ENCODE measurements around the gene WWOX.

The WWOX gene

DNA sequence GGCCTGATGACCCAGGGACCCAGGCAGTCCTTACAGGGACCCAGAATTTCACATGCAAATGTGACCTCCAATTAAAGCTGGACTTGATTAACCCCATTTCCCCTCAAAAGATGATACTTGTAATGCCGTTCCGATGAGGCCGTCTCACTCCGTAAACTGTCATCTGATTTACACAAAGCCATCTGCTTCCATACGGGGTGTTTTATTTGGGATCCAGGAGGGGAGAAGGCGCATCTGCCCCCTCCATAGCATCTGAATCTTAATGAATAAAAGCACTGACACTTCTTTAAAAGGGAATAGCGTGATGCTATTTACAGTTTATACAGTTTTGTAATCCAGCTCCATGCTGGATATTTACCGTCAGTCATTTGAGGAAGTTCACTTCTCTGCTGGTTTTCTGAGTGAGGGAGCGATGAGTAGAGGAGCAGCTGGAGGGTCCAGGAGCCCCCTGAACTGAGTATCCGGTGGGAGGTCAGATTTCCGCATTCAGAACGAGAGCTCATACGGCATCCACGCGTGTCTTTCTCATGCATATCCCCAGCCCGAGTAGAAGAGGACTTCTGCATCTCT, 452.7 kb downstream of the WWOX start:
- no peak overlapping the region for H3K4me3 ChIP-seq (ENCODE audit: insufficient read depth, low read depth, low read length, poor library complexity, severe bottlenecking)
- H3K9me3 ChIP-seq (ENCODE audit: control insufficient read depth, low read length): no peaks in the 10 kb centered on the region
- no peaks in the 10 kb centered on the region for H3K4me1 ChIP-seq (ENCODE audit: control insufficient read depth, insufficient read depth, low read length, poor library complexity, severe bottlenecking)
- no peaks in the 10 kb centered on the region for H3K27me3 ChIP-seq (replicated peaks; ENCODE audit: control insufficient read depth, insufficient read depth, low read length, poor library complexity, severe bottlenecking)
- DNase-seq: no peak
- no peaks in the 10 kb centered on the region for H3K36me3 ChIP-seq (ENCODE audit: control insufficient read depth, insufficient read depth, low read length)
- H3K27ac ChIP-seq (ENCODE audit: insufficient read depth, low read length, poor library complexity, severe bottlenecking): no peak overlapping the region

GRCh38 chr16:78552716-78553115, 453.3 kb downstream of the WWOX start:
- no peaks in the 10 kb centered on the region for H3K4me1 ChIP-seq (ENCODE audit: control insufficient read depth, insufficient read depth, low read length, poor library complexity, severe bottlenecking)
- H3K36me3 ChIP-seq (ENCODE audit: control insufficient read depth, insufficient read depth, low read length): no peaks in the 10 kb centered on the region
- H3K27me3 ChIP-seq (replicated peaks; ENCODE audit: control insufficient read depth, insufficient read depth, low read length, poor library complexity, severe bottlenecking): no peaks in the 10 kb centered on the region
- no peak overlapping the region for H3K27ac ChIP-seq (ENCODE audit: insufficient read depth, low read length, poor library complexity, severe bottlenecking)
- no peak for DNase-seq
- H3K4me3 ChIP-seq (ENCODE audit: insufficient read depth, low read depth, low read length, poor library complexity, severe bottlenecking): no peak overlapping the region
- no peaks in the 10 kb centered on the region for H3K9me3 ChIP-seq (ENCODE audit: control insufficient read depth, low read length)

GRCh38 chr16:78553268-78554039, 454.0 kb downstream of the WWOX start:
- no peaks in the 10 kb centered on the region for H3K9me3 ChIP-seq (ENCODE audit: control insufficient read depth, low read length)
- no peak overlapping the region for H3K27ac ChIP-seq (ENCODE audit: insufficient read depth, low read length, poor library complexity, severe bottlenecking)
- H3K4me3 ChIP-seq (ENCODE audit: insufficient read depth, low read depth, low read length, poor library complexity, severe bottlenecking): no peak overlapping the region

DNA sequence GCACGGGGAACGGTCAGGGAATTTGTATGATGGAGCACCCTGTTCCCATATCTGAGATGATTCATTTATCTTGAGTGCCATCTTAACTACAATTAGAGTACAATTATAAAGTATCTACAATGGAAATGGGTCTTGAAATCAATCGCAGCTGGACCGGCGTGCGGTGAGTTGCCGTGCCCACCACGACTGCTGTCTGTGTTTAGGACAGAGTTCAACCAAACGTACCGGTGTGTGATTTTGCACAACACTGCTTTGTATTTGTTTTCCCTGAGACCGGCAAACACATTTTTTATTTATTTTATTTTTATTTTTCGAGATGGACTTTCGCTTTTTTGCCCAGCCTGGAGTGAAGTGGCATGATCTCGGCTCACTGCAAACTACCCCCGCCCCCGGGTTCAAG, 457.0 kb downstream of the WWOX start:
- H3K27me3 ChIP-seq (replicated peaks; ENCODE audit: control insufficient read depth, insufficient read depth, low read length, poor library complexity, severe bottlenecking): no peaks in the 10 kb centered on the region
- H3K4me1 ChIP-seq (ENCODE audit: control insufficient read depth, insufficient read depth, low read length, poor library complexity, severe bottlenecking): no peaks in the 10 kb centered on the region
- DNase-seq: no peak
- H3K36me3 ChIP-seq (ENCODE audit: control insufficient read depth, insufficient read depth, low read length): no peaks in the 10 kb centered on the region
- no peaks in the 10 kb centered on the region for H3K9me3 ChIP-seq (ENCODE audit: control insufficient read depth, low read length)
- no peak overlapping the region for H3K27ac ChIP-seq (ENCODE audit: insufficient read depth, low read length, poor library complexity, severe bottlenecking)
- no peak overlapping the region for H3K4me3 ChIP-seq (ENCODE audit: insufficient read depth, low read depth, low read length, poor library complexity, severe bottlenecking)

More at GRCh38 chr16:78553268-78554039, 454.0 kb downstream of the WWOX start:
- no peaks in the 10 kb centered on the region for H3K36me3 ChIP-seq (ENCODE audit: control insufficient read depth, insufficient read depth, low read length)
- H3K27me3 ChIP-seq (replicated peaks; ENCODE audit: control insufficient read depth, insufficient read depth, low read length, poor library complexity, severe bottlenecking): no peaks in the 10 kb centered on the region
- DNase-seq: no peak
- H3K4me1 ChIP-seq (ENCODE audit: control insufficient read depth, insufficient read depth, low read length, poor library complexity, severe bottlenecking): no peaks in the 10 kb centered on the region

GRCh38 chr16:78560997-78561396, 461.5 kb downstream of the WWOX start:
- Histone ChIP-seq H3K4me3 (ENCODE audit: insufficient read depth, low read depth, low read length, poor library complexity, severe bottlenecking) (no peak overlapping the region), H3K4me1 (ENCODE audit: control insufficient read depth, insufficient read depth, low read length, poor library complexity, severe bottlenecking) (no peaks in the 10 kb centered on the region), H3K36me3 (ENCODE audit: control insufficient read depth, insufficient read depth, low read length) (no peaks in the 10 kb centered on the region), H3K27me3 (replicated peaks; ENCODE audit: control insufficient read depth, insufficient read depth, low read length, poor library complexity, severe bottlenecking) (no peaks in the 10 kb centered on the region), H3K9me3 (ENCODE audit: control insufficient read depth, low read length) (no peaks in the 10 kb centered on the region), H3K27ac (ENCODE audit: insufficient read depth, low read length, poor library complexity, severe bottlenecking) (no peak overlapping the region)
- no peak for DNase-seq

DNA sequence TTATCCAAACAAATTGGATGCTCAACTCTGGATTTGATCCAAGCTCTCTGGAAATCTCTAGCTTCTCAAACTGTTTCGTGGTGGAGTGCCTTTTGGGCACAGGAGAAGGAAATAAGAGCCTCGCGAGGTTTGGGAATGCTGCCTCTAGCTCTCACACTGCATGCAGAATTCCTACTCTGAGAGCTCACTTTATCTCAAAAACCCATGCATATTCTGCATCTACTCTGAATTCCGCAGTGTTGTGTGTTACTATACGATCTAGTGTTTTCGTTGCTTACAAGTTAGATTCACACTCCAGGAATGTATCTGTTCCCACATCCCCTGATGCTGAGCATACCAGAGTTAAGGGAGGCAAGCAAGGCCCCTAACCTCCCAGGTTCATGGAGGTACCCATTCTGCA, 462.7 kb downstream of the WWOX start:
- no peak for DNase-seq
- no peaks in the 10 kb centered on the region for H3K9me3 ChIP-seq (ENCODE audit: control insufficient read depth, low read length)
- H3K36me3 ChIP-seq (ENCODE audit: control insufficient read depth, insufficient read depth, low read length): no peaks in the 10 kb centered on the region
- H3K27me3 ChIP-seq (replicated peaks; ENCODE audit: control insufficient read depth, insufficient read depth, low read length, poor library complexity, severe bottlenecking): no peaks in the 10 kb centered on the region
- no peak overlapping the region for H3K4me3 ChIP-seq (ENCODE audit: insufficient read depth, low read depth, low read length, poor library complexity, severe bottlenecking)
- H3K27ac ChIP-seq (ENCODE audit: insufficient read depth, low read length, poor library complexity, severe bottlenecking): no peak overlapping the region
- peaks cover 7% of the 10 kb centered on the region for H3K4me1 ChIP-seq (ENCODE audit: control insufficient read depth, insufficient read depth, low read length, poor library complexity, severe bottlenecking)

DNA sequence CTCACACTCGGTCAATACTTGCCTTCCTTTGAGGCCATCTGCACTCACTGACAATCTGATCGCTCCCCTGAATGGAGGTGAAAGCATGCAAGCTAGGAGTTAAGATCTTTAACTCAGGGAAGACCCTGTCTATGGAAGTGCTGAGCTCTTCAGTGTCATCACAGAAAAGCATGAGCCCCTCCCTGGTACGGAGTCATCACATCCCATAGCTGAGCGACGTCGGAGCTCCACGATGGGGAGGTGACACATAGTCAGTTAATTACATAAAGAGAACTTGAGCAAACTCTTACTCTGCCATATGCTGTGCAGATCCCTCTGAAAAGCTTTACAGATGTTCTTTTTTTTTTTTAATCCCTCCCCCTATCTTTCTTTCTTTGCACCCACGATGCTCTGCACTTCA, 463.2 kb downstream of the WWOX start:
- peaks cover 7% of the 10 kb centered on the region for H3K4me1 ChIP-seq (ENCODE audit: control insufficient read depth, insufficient read depth, low read length, poor library complexity, severe bottlenecking)
- no peak overlapping the region for H3K4me3 ChIP-seq (ENCODE audit: insufficient read depth, low read depth, low read length, poor library complexity, severe bottlenecking)
- H3K27ac ChIP-seq (ENCODE audit: insufficient read depth, low read length, poor library complexity, severe bottlenecking): no peak overlapping the region
- no peaks in the 10 kb centered on the region for H3K27me3 ChIP-seq (replicated peaks; ENCODE audit: control insufficient read depth, insufficient read depth, low read length, poor library complexity, severe bottlenecking)
- no peak for DNase-seq
- no peaks in the 10 kb centered on the region for H3K9me3 ChIP-seq (ENCODE audit: control insufficient read depth, low read length)
- H3K36me3 ChIP-seq (ENCODE audit: control insufficient read depth, insufficient read depth, low read length): no peaks in the 10 kb centered on the region

DNA sequence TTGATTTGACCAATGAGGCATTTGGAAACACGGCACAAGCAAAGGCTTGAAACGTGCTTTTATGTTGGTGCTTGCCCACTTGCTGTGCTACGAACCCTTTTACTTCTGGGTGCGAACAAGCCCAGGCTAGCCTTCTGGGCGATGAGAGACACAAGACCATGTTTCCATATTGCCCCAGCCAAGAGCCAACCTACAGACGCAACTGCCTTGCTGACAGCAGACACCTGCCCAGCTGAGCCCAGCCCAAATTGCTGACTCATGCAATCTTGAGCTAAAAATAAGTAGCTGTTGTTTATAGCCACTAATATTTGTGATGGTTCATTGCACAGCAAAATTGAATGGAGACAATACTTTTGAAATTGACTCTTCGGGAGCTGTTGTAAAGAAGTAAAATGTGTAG, 464.5 kb downstream of the WWOX start:
- H3K4me3 ChIP-seq (ENCODE audit: insufficient read depth, low read depth, low read length, poor library complexity, severe bottlenecking): no peak overlapping the region
- no peak for DNase-seq
- no peaks in the 10 kb centered on the region for H3K27me3 ChIP-seq (replicated peaks; ENCODE audit: control insufficient read depth, insufficient read depth, low read length, poor library complexity, severe bottlenecking)
- H3K27ac ChIP-seq (ENCODE audit: insufficient read depth, low read length, poor library complexity, severe bottlenecking): no peak overlapping the region
- peaks cover 7% of the 10 kb centered on the region for H3K4me1 ChIP-seq (ENCODE audit: control insufficient read depth, insufficient read depth, low read length, poor library complexity, severe bottlenecking)
- H3K36me3 ChIP-seq (ENCODE audit: control insufficient read depth, insufficient read depth, low read length): no peaks in the 10 kb centered on the region
- H3K9me3 ChIP-seq (ENCODE audit: control insufficient read depth, low read length): no peaks in the 10 kb centered on the region

- DNase-seq: no peak
- Histone ChIP-seq H3K4me3 (ENCODE audit: insufficient read depth, low read depth, low read length, poor library complexity, severe bottlenecking) (no peak overlapping the region), H3K4me1 (ENCODE audit: control insufficient read depth, insufficient read depth, low read length, poor library complexity, severe bottlenecking) (peaks cover 7% of the 10 kb centered on the region), H3K36me3 (ENCODE audit: control insufficient read depth, insufficient read depth, low read length) (no peaks in the 10 kb centered on the region), H3K9me3 (ENCODE audit: control insufficient read depth, low read length) (no peaks in the 10 kb centered on the region), H3K27ac (ENCODE audit: insufficient read depth, low read length, poor library complexity, severe bottlenecking) (no peak overlapping the region), H3K27me3 (replicated peaks; ENCODE audit: control insufficient read depth, insufficient read depth, low read length, poor library complexity, severe bottlenecking) (no peaks in the 10 kb centered on the region)
These were observed 467.1 kb downstream of the WWOX start for GRCh38 chr16:78566397-78567073.
